ENCODE data around the gene B3GLCT. TPM values are rescaled to one million over a fixed set of nuclear protein-coding genes. Genes with fewer than 3 reads are reported as not detected.

The B3GLCT gene
- total and polyA plus RNA-seq, 10 of the 15 experiments (the other 5 are each of a cell fraction or from before 2014, with no cell fraction given), result 0.07 to 0.89 (median 0.25) TPM

DNA sequence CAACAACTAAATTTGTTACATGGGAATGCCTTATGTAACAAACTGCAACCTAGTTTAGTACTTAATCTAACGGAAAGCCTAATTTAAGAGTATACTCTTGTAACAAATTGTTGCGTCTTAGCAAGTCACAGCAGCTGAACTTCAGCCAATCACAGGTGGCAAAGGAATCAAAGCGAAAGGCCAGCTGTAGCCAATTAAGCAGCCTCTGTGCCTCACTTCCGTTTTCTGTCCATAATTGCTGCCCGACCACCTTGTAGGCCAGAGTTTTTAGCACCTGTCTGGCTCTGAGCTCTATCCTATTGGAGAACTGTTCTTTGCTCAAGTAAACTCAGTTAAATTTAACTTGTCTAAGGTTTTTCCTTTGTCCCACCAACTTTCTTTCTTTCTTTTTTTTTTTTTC lies 20.0 kb upstream of the B3GLCT start:
- no TSS peak for BruUV-seq (replicated peaks)
- Histone ChIP-seq H3K4me3 (no peak overlapping the region), H3K79me2 (ENCODE audit: control insufficient read depth, insufficient read depth, low read length) (no peaks in the 10 kb centered on the region), H2AFZ (ENCODE audit: control insufficient read depth, low read depth, low read length) (no peak overlapping the region), H3K4me2 (ENCODE audit: control insufficient read depth, insufficient read depth) (no peak overlapping the region), H3K9ac (ENCODE audit: control insufficient read depth, insufficient read depth, low read length) (no peak overlapping the region), H3K36me3 (ENCODE audit: control insufficient read depth in 2 of 2, insufficient read depth in 2 of 2, low read length in 1 of 2) (no peaks in the 10 kb centered on the region), H4K20me1 (ENCODE audit: control insufficient read depth, insufficient read depth) (no peaks in the 10 kb centered on the region), H3K27me3 (replicated peaks in 1 of 2; ENCODE audit: control insufficient read depth in 2 of 2, insufficient read depth in 2 of 2, low read length in 1 of 2) (no peaks in the 10 kb centered on the region), H3K4me1 (ENCODE audit: control insufficient read depth, insufficient read depth, low read length) (no peaks in the 10 kb centered on the region), H3K27ac (ENCODE audit: control insufficient read depth, insufficient read depth) (no peak overlapping the region), H3K9me3 (replicated peaks; ENCODE audit: control insufficient read depth, insufficient read depth, low read length) (no peaks in the 10 kb centered on the region)
- 54% methylated on average over 5 of the region's 5 CpGs for WGBS (ENCODE audit: insufficient coverage, insufficient replicate concordance, low lambda C conversion rate, missing lambda C conversion rate)
- RAD21 ChIA-PET (ENCODE audit: unreplicated experiment), result no interaction called here
- POLR2A ChIA-PET, result interaction anchor here (0.8 kb wide), 1 partner anchor 15 kb away, joined by 4 read pairs; no protein-coding TSS in a partner anchor
- DNase-seq (ENCODE audit: low read depth, low spot score), result no peak
- SMC1A ChIA-PET (ENCODE audit: uncharacterized antibody, unreplicated experiment), result interaction anchor here (1.0 to 1.2 kb wide), 2 partner anchors 11 to 21 kb away, joined by 3 to 6 read pairs; no protein-coding TSS in a partner anchor
- TF ChIP-seq CEBPB (IDR thresholded peaks at IDR 0.05; ENCODE audit: borderline replicate concordance in 1 of 2, low read depth in 2 of 2, low read length in 2 of 2) (no peak), SPI1 (IDR thresholded peaks at IDR 0.05; ENCODE audit: borderline replicate concordance, insufficient read depth, low read depth, low read length) (peak; percentile 54; the same call in 1 of the 2 replicates), LARP7 (IDR thresholded peaks at IDR 0.05) (no peak), IKZF1 (conservative IDR thresholded peaks at IDR 0.05) (no peak), GATAD2B (conservative IDR thresholded peaks at IDR 0.05; ENCODE audit: low read depth) (no peak), MYB (IDR thresholded peaks at IDR 0.05; ENCODE audit: borderline replicate concordance, low read depth, low read length) (no peak), TCF12 (IDR thresholded peaks at IDR 0.05; ENCODE audit: low read depth, low read length) (0 out of 2 replicates have a peak, but pooled peaks have one; percentile 15), NFXL1 (IDR thresholded peaks at IDR 0.05; ENCODE audit: borderline replicate concordance) (no peak), ZNF622 (IDR thresholded peaks at IDR 0.05) (no peak)
- TF ChIP-seq, protein P1, sequence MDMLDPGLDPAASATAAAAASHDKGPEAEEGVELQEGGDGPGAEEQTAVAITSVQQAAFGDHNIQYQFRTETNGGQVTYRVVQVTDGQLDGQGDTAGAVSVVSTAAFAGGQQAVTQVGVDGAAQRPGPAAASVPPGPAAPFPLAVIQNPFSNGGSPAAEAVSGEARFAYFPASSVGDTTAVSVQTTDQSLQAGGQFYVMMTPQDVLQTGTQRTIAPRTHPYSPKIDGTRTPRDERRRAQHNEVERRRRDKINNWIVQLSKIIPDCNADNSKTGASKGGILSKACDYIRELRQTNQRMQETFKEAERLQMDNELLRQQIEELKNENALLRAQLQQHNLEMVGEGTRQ (IDR thresholded peaks at IDR 0.05; ENCODE audit: borderline replicate concordance, low read depth, low read length), result no peak
- TF ChIP-seq, protein P2, sequence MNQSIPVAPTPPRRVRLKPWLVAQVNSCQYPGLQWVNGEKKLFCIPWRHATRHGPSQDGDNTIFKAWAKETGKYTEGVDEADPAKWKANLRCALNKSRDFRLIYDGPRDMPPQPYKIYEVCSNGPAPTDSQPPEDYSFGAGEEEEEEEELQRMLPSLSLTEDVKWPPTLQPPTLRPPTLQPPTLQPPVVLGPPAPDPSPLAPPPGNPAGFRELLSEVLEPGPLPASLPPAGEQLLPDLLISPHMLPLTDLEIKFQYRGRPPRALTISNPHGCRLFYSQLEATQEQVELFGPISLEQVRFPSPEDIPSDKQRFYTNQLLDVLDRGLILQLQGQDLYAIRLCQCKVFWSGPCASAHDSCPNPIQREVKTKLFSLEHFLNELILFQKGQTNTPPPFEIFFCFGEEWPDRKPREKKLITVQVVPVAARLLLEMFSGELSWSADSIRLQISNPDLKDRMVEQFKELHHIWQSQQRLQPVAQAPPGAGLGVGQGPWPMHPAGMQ (IDR thresholded peaks at IDR 0.05; ENCODE audit: borderline replicate concordance), result no peak
- TF ChIP-seq, protein P3, sequence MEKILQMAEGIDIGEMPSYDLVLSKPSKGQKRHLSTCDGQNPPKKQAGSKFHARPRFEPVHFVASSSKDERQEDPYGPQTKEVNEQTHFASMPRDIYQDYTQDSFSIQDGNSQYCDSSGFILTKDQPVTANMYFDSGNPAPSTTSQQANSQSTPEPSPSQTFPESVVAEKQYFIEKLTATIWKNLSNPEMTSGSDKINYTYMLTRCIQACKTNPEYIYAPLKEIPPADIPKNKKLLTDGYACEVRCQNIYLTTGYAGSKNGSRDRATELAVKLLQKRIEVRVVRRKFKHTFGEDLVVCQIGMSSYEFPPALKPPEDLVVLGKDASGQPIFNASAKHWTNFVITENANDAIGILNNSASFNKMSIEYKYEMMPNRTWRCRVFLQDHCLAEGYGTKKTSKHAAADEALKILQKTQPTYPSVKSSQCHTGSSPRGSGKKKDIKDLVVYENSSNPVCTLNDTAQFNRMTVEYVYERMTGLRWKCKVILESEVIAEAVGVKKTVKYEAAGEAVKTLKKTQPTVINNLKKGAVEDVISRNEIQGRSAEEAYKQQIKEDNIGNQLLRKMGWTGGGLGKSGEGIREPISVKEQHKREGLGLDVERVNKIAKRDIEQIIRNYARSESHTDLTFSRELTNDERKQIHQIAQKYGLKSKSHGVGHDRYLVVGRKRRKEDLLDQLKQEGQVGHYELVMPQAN (conservative IDR thresholded peaks at IDR 0.05), result no peak
- TF ChIP-seq, protein P4, sequence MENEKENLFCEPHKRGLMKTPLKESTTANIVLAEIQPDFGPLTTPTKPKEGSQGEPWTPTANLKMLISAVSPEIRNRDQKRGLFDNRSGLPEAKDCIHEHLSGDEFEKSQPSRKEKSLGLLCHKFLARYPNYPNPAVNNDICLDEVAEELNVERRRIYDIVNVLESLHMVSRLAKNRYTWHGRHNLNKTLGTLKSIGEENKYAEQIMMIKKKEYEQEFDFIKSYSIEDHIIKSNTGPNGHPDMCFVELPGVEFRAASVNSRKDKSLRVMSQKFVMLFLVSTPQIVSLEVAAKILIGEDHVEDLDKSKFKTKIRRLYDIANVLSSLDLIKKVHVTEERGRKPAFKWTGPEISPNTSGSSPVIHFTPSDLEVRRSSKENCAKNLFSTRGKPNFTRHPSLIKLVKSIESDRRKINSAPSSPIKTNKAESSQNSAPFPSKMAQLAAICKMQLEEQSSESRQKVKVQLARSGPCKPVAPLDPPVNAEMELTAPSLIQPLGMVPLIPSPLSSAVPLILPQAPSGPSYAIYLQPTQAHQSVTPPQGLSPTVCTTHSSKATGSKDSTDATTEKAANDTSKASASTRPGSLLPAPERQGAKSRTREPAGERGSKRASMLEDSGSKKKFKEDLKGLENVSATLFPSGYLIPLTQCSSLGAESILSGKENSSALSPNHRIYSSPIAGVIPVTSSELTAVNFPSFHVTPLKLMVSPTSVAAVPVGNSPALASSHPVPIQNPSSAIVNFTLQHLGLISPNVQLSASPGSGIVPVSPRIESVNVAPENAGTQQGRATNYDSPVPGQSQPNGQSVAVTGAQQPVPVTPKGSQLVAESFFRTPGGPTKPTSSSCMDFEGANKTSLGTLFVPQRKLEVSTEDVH (IDR thresholded peaks at IDR 0.05; ENCODE audit: low read depth, partially characterized antibody), result no peak
- intact Hi-C loops (cut with micrococcal nuclease; ENCODE audit: unreplicated experiment) (no loop called here), in situ Hi-C loops (cut with MboI) (no loop called here)
- CTCF ChIA-PET, result interaction anchor here (0.7 to 1.5 kb wide), 2 partner anchors 12 to 245 kb away, joined by 3 read pairs; no protein-coding TSS in a partner anchor
- FAIRE-seq, result no peak
- ATAC-seq, result peak; percentile 40; the same call in 2 of the 3 replicates
